SK-N-SH (cell line): ENCODE measurements around the gene FRMD5. TPM values are rescaled to one million over a fixed set of nuclear protein-coding genes. Genes with fewer than 3 reads are reported as not detected.

Experiments used
- CTCF ChIA-PET: fragments of 300-600, 350-600 bp; formaldehyde crosslinking; extraction: SDS; loops from one replicate; lab custom pipeline; 2021; lab: Yijun Ruan, JAX
- POLR2A ChIA-PET: fragments of 350-600 bp; sonication (Branson Sonifier 250); formaldehyde crosslinking; extraction: SDS; loops from one replicate; lab custom pipeline; 2020; ENCODE audit warnings: antibody characterized with exemption, inconsistent platforms; lab: Yijun Ruan, JAX
- DNase-seq: peaks from one replicate; pipeline ENCODE4 v3.0.0; 2012
- H2AFZ ChIP-seq: fragments of 200-600 bp; sonication (generic); 2 replicates; pipeline ENCODE4 v1.8.1; 2016; ENCODE audit warnings: antibody characterized with exemption, mild to moderate bottlenecking, low read depth
- H3F3A ChIP-seq: fragments of 200-600 bp; sonication (generic); replicated peaks from 2 replicates; pipeline ENCODE3; 2016; ENCODE audit warnings: antibody characterized with exemption, mild to moderate bottlenecking; ENCODE audit not compliant: insufficient read depth
- H3K27ac ChIP-seq, 2 experiments: fragments of 200-500 bp in 1 of 2; fragments of 200-600 bp in 1 of 2; sonication (Bioruptor generic) in 1 of 2; sonication (generic), shearing (Covaris generic) in 1 of 2; 2 replicates each; pipeline versions ENCODE4 v1.5.1 to v1.6.1; 2014 to 2016; ENCODE audit warnings: low read depth in 2 of 2, inconsistent platforms in 1 of 2, low read length in 1 of 2, mild to moderate bottlenecking in 1 of 2, mixed read lengths in 1 of 2
- H3K27me3 ChIP-seq: fragments of 200-600 bp; sonication (generic), shearing (Covaris generic); 2 replicates; pipeline ENCODE4 v1.6.1; 2016; ENCODE audit warnings: mixed run types; ENCODE audit not compliant: insufficient read depth
- H3K36me3 ChIP-seq, 2 experiments: fragments of 200-500 bp in 1 of 2; fragments of 200-600 bp in 1 of 2; sonication (Bioruptor generic) in 1 of 2; sonication (generic) in 1 of 2; replicated peaks in 1 of 2; 2 replicates each; pipeline versions ENCODE3 to v1.5.1; 2014 to 2016; ENCODE audit warnings: low read length in 1 of 2, mild to moderate bottlenecking in 1 of 2; ENCODE audit not compliant: insufficient read depth in 2 of 2, control insufficient read depth in 1 of 2
- H3K4me1 ChIP-seq, 2 experiments: fragments of 200-500 bp in 1 of 2; fragments of 200-600 bp in 1 of 2; sonication (Bioruptor generic) in 1 of 2; sonication (generic), shearing (Covaris generic) in 1 of 2; 2 replicates each; pipeline versions ENCODE4 v1.5.1 to v1.6.1; 2014 to 2016; ENCODE audit warnings: low read depth in 1 of 2, low read length in 1 of 2, mixed run types in 1 of 2; ENCODE audit not compliant: insufficient read depth in 2 of 2, control insufficient read depth in 1 of 2
- H3K4me2 ChIP-seq: fragments of 200-600 bp; sonication (generic), shearing (Covaris generic); 2 replicates; pipeline ENCODE4 v1.6.1; 2017; ENCODE audit warnings: mixed run types
- H3K4me3 ChIP-seq, 2 experiments: fragments of 200-500 bp in 1 of 2; fragments of 200-600 bp in 1 of 2; sonication (Bioruptor generic) in 1 of 2; sonication (generic), shearing (Covaris generic) in 1 of 2; 2 replicates each; pipeline versions ENCODE4 v1.5.1 to v1.8.1; 2014 to 2016; ENCODE audit warnings: low read depth in 2 of 2, inconsistent platforms in 1 of 2, low read length in 1 of 2, mild to moderate bottlenecking in 1 of 2, mixed read lengths in 1 of 2, moderate library complexity in 1 of 2
- H3K79me2 ChIP-seq: fragments of 200-600 bp; sonication (generic); 2 replicates; pipeline ENCODE4 v1.8.1; 2017; ENCODE audit warnings: mild to moderate bottlenecking; ENCODE audit not compliant: insufficient read depth
- H3K9ac ChIP-seq: fragments of 200-600 bp; sonication (generic); 2 replicates; pipeline ENCODE4 v1.6.1; 2017; ENCODE audit warnings: mixed run types
- H3K9me2 ChIP-seq: fragments of 200-600 bp; sonication (generic); 2 replicates; pipeline ENCODE4 v1.6.1; 2017; ENCODE audit warnings: mixed run types
- H3K9me3 ChIP-seq: fragments of 200-600 bp; sonication (generic); 2 replicates; pipeline ENCODE4 v1.6.1; 2017; ENCODE audit warnings: mixed run types, mild to moderate bottlenecking, moderate library complexity
- H4K20me1 ChIP-seq: fragments of 200-600 bp; sonication (generic); 2 replicates; pipeline ENCODE4 v1.6.1; 2017; ENCODE audit warnings: mild to moderate bottlenecking, mixed run types; ENCODE audit not compliant: insufficient read depth
- CTCF ChIP-seq: fragments of 200-600 bp; sonication (generic); IDR thresholded peaks from 2 replicates; pipeline ENCODE4 v1.6.1; 2017; ENCODE audit warnings: antibody characterized with exemption, mild to moderate bottlenecking, moderate library complexity
- FOSL2 ChIP-seq: IDR thresholded peaks from 2 replicates; pipeline ENCODE4 v1.4.0; 2012; ENCODE audit warnings: low read depth, mild to moderate bottlenecking, moderate library complexity, borderline replicate concordance
- JUND ChIP-seq: IDR thresholded peaks from 2 replicates; pipeline ENCODE4 v1.4.0; 2012
- MAX ChIP-seq: IDR thresholded peaks from 2 replicates; pipeline ENCODE4 v1.4.0; 2012; ENCODE audit warnings: low read depth
- MEF2A ChIP-seq: IDR thresholded peaks from 2 replicates; pipeline ENCODE4 v1.4.0; 2012; ENCODE audit warnings: low read depth, borderline replicate concordance
- RAD21 ChIP-seq: IDR thresholded peaks from 2 replicates; pipeline ENCODE4 v1.6.1; 2012; ENCODE audit warnings: mild to moderate bottlenecking, low read length
- RCOR1 ChIP-seq: fragments of 150-350 bp; IDR thresholded peaks from 2 replicates; pipeline ENCODE4 v1.6.1; 2017; ENCODE audit warnings: antibody characterized with exemption, low read length
- RXRA ChIP-seq: IDR thresholded peaks from 2 replicates; pipeline ENCODE4 v1.4.0; 2012; ENCODE audit warnings: low read depth, mild to moderate bottlenecking, borderline replicate concordance
- WGBS: methylation state at CpG from one replicate; pipeline ENCODE4 v1.1.6; 2017; ENCODE audit warnings: low lambda C conversion rate; 5-methylcytosine and 5-hydroxymethylcytosine counted together
- polyA plus RNA-seq, 3 experiments: library from polyadenylated mRNA; depleted of rRNA; stranded (reverse); fragments of >200 nt; gene quantifications; 2 replicates each; pipeline ENCODE4 v1.2.3, GENCODE V29; 2012

FRMD5 gene
- polyA plus RNA-seq, 1 of the 3 experiments (the other 2 are of a cell fraction), result 24.8 TPM

GRCh38 chr15:44130778-44131177, 64.3 kb downstream of the FRMD5 start:
- TF ChIP-seq FOSL2 (no peak), RAD21 (peak; percentile 50; the same call in 1 of the 2 replicates), RCOR1 (no peak), CTCF (peak; percentile 56), RXRA (no peak), MAX (no peak)
- Histone ChIP-seq H3K27me3 (no peaks in the 10 kb centered on the region), H3K9ac (no peak overlapping the region), H3K4me2 (no peak overlapping the region), H3K9me3 (no peaks in the 10 kb centered on the region), H3K79me2 (peaks cover 71% of the 10 kb centered on the region), H3K4me1 (no peaks in the 10 kb centered on the region), H3K36me3 (no peaks in the 10 kb centered on the region), H2AFZ (no peak overlapping the region), H3K27ac (no peak overlapping the region), H4K20me1 (no peaks in the 10 kb centered on the region; the same call in 1 of the 2 replicates), H3K4me3 (no peak overlapping the region), H3F3A (peaks cover 16% of the 10 kb centered on the region), H3K9me2 (no peaks in the 10 kb centered on the region)
- POLR2A ChIA-PET, result no interaction called here
- CTCF ChIA-PET, result interaction anchor here (1.1 kb wide), 1 partner anchor 203 kb away, joined by 3 read pairs; no protein-coding TSS in a partner anchor
- DNase-seq, result no peak

GRCh38 chr15:44129911-44130310, 65.2 kb downstream of the FRMD5 start:
- 97% methylated on average over 5 of the region's 5 CpGs for WGBS
- TF ChIP-seq MEF2A (no peak), JUND (no peak), CTCF (0 out of 2 replicates have a peak, but pooled peaks have one; percentile 10), RAD21 (0 out of 2 replicates have a peak, but pooled peaks have one; percentile 8)

More at GRCh38 chr15:44129911-44130310, 65.2 kb downstream of the FRMD5 start:
- Histone ChIP-seq H3F3A (peaks cover 16% of the 10 kb centered on the region), H3K9me2 (no peaks in the 10 kb centered on the region), H3K27me3 (no peaks in the 10 kb centered on the region), H3K79me2 (peaks cover 71% of the 10 kb centered on the region), H3K27ac (no peak overlapping the region), H3K36me3 (no peaks in the 10 kb centered on the region), H3K9me3 (no peaks in the 10 kb centered on the region), H3K9ac (no peak overlapping the region), H4K20me1 (no peaks in the 10 kb centered on the region; the same call in 1 of the 2 replicates), H3K4me2 (no peak overlapping the region), H3K4me3 (no peak overlapping the region), H3K4me1 (no peaks in the 10 kb centered on the region), H2AFZ (no peak overlapping the region)
- DNase-seq, result no peak
- CTCF ChIA-PET, result interaction anchor here (0.6 to 1.1 kb wide), 2 partner anchors 194 to 202 kb away, joined by 3 read pairs; no protein-coding TSS in a partner anchor
- POLR2A ChIA-PET, result no interaction called here
